SK-N-MC (cell line): ENCODE measurements around the gene TEX53.

ENCODE experiments used
- EZH2 ChIP-seq: fragments of 200-600 bp; sonication (generic); IDR thresholded peaks from one replicate; pipeline ENCODE4 v1.6.1; 2017; ENCODE audit warnings: antibody characterized with exemption
- POLR2AphosphoS5 ChIP-seq: IDR thresholded peaks from 2 replicates; pipeline ENCODE4 v1.6.1; 2012; ENCODE audit warnings: mild to moderate bottlenecking, low read depth, low read length, borderline replicate concordance

- TF ChIP-seq EZH2 (no peak), POLR2AphosphoS5 (no peak)
These were observed 17.4 kb upstream of the TEX53 start for GRCh38 chr9:114674798-114675540.
